GM12878 (cell line): ENCODE measurements around the gene EFNA3. TPM values are rescaled to one million over a fixed set of nuclear protein-coding genes. Genes with fewer than 3 reads are reported as not detected.

Experiments used
- ATAC-seq: fragments of 200-7000 bp; cut with Tn5 transposase; 3 replicates; pipeline ENCODE4 v1.9.1; 2020; ENCODE audit warnings: mild to moderate bottlenecking, moderate library complexity
- BruUV-seq: library from RNA; stranded (reverse); fragments of 400-500 nt; replicated peaks from 2 replicates; lab custom pipeline; 2021; lab: Mats Ljungman, UMichigan
- CTCF ChIA-PET: fragments of 300-600 bp; sonication (Branson Sonifier 250); formaldehyde crosslinking; extraction: SDS; loops from one replicate; lab custom pipeline; 2021; ENCODE audit warnings: inconsistent platforms; lab: Yijun Ruan, JAX
- POLR2A ChIA-PET: fragments of 350-600 bp; formaldehyde crosslinking; extraction: SDS; loops from one replicate; lab custom pipeline; 2021; ENCODE audit warnings: inconsistent platforms; lab: Charles Lee
- RAD21 ChIA-PET: fragments of 300-600 bp; sonication (Branson Sonifier 250); formaldehyde crosslinking; loops from one replicate; lab custom pipeline; 2023; ENCODE audit warnings: antibody characterized with exemption; ENCODE audit not compliant: unreplicated experiment; lab: Charles Lee
- SMC1A ChIA-PET: fragments of 300-600 bp; sonication (Branson Sonifier 250); formaldehyde crosslinking; loops from one replicate; lab custom pipeline; 2023; ENCODE audit not compliant: unreplicated experiment, uncharacterized antibody; lab: Charles Lee
- DNase-seq: peaks from one replicate; pipeline ENCODE4 v3.0.0-alpha.2; 2011; ENCODE audit warnings: low read depth, low spot score
- FAIRE-seq: peaks from 3 replicates; lab custom pipeline; 2011; peaks lifted over from hg19 to GRCh38; lab: Jason Lieb, UNC
- H2AFZ ChIP-seq: 2 replicates; pipeline ENCODE4 v1.6.0; 2011; ENCODE audit warnings: low read depth, low read length, control low read depth; ENCODE audit not compliant: control insufficient read depth
- H3K27ac ChIP-seq: 2 replicates; pipeline ENCODE4 v1.5.1; 2011; ENCODE audit warnings: control low read depth; ENCODE audit not compliant: control insufficient read depth, insufficient read depth
- H3K27me3 ChIP-seq, 2 experiments: replicated peaks in 1 of 2; 2 replicates each; pipeline versions ENCODE4 v1.6.0 to v1.6.1; 2011; ENCODE audit warnings: low read length in 1 of 2; ENCODE audit not compliant: control insufficient read depth in 2 of 2, insufficient read depth in 2 of 2
- H3K36me3 ChIP-seq, 2 experiments: 2 replicates each; pipeline ENCODE4 v1.5.1; 2011; ENCODE audit warnings: low read length in 1 of 2; ENCODE audit not compliant: control insufficient read depth in 2 of 2, insufficient read depth in 2 of 2
- H3K4me1 ChIP-seq: 2 replicates; pipeline ENCODE4 v1.6.1; 2011; ENCODE audit warnings: mild to moderate bottlenecking, low read length, moderate library complexity, mixed read lengths; ENCODE audit not compliant: control insufficient read depth, insufficient read depth
- H3K4me2 ChIP-seq: 2 replicates; pipeline ENCODE4 v1.6.0; 2011; ENCODE audit warnings: control low read depth; ENCODE audit not compliant: control insufficient read depth, insufficient read depth
- H3K4me3 ChIP-seq: fragments of 200-600 bp; sonication (generic); 2 replicates; pipeline ENCODE4 v1.5.1; 2016
- H3K79me2 ChIP-seq: 2 replicates; pipeline ENCODE4 v1.6.0; 2011; ENCODE audit warnings: low read length; ENCODE audit not compliant: control insufficient read depth, insufficient read depth
- H3K9ac ChIP-seq: 2 replicates; pipeline ENCODE4 v1.8.0; 2011; ENCODE audit warnings: low read length, control low read depth, mixed read lengths; ENCODE audit not compliant: control insufficient read depth, insufficient read depth
- H3K9me3 ChIP-seq: replicated peaks from 3 replicates; pipeline ENCODE4 v1.5.1; 2011; ENCODE audit warnings: mild to moderate bottlenecking, low read length; ENCODE audit not compliant: control insufficient read depth, insufficient read depth
- H4K20me1 ChIP-seq: 2 replicates; pipeline ENCODE4 v1.6.0; 2011; ENCODE audit not compliant: control insufficient read depth, insufficient read depth
- EED ChIP-seq: sonication (generic); IDR thresholded peaks from 2 replicates; pipeline ENCODE4 v1.6.1; 2016; ENCODE audit warnings: antibody characterized with exemption, low read depth
- ELK1 ChIP-seq: IDR thresholded peaks from 2 replicates; pipeline ENCODE4 v1.6.1; 2012; ENCODE audit warnings: low read depth, low read length, improper control_type of control experiment
- ESRRA ChIP-seq: IDR thresholded peaks from 2 replicates; pipeline ENCODE4 v1.6.1; 2012; ENCODE audit warnings: mild to moderate bottlenecking, low read length, improper control_type of control experiment
- EZH2 ChIP-seq: IDR thresholded peaks from 2 replicates; pipeline ENCODE4 v1.6.1; 2012; ENCODE audit warnings: low read depth, mild to moderate bottlenecking, control low read depth, inconsistent platforms, low read length, borderline replicate concordance; ENCODE audit not compliant: control insufficient read depth
- FOS ChIP-seq: IDR thresholded peaks from 3 replicates; pipeline ENCODE4 v1.6.1; 2011; ENCODE audit warnings: borderline replicate concordance; ENCODE audit not compliant: insufficient read length; ENCODE audit errors: extremely low read depth
- SKIL ChIP-seq: fragments of 450-650 bp; IDR thresholded peaks from 2 replicates; pipeline ENCODE4 v1.6.1; 2017; ENCODE audit warnings: mild to moderate bottlenecking, low read depth, inconsistent platforms; ENCODE audit not compliant: poor library complexity, severe bottlenecking
- TAF1 ChIP-seq: IDR thresholded peaks from 2 replicates; pipeline ENCODE4 v1.6.1; 2011; ENCODE audit warnings: mild to moderate bottlenecking, low read depth, low read length, borderline replicate concordance
- TBL1XR1 ChIP-seq: IDR thresholded peaks from 2 replicates; pipeline ENCODE4 v1.6.1; 2012; ENCODE audit warnings: low read depth, low read length, improper control_type of control experiment
- TCF3 ChIP-seq: IDR thresholded peaks from 2 replicates; pipeline ENCODE4 v1.6.1; 2012; ENCODE audit warnings: low read depth, mild to moderate bottlenecking, low read length, borderline replicate concordance; ENCODE audit not compliant: insufficient read depth
- ZNF622 ChIP-seq: fragments of 450-650 bp; IDR thresholded peaks from 2 replicates; pipeline ENCODE4 v1.6.1; 2017; ENCODE audit warnings: mild to moderate bottlenecking, inconsistent platforms
- WGBS: methylation state at CpG from one replicate; pipeline ENCODE4 v1.1.6; 2016; ENCODE audit warnings: low lambda C conversion rate; ENCODE audit not compliant: insufficient replicate concordance, insufficient coverage; ENCODE audit errors: missing lambda C conversion rate; 5-methylcytosine and 5-hydroxymethylcytosine counted together
- in situ Hi-C: fragments of 300-500 bp; cut with MboI; formaldehyde crosslinking; loops from 9 replicates; pipeline ENCODE4 v1.14.3; 2018; ENCODE audit warnings: mixed read lengths
- intact Hi-C: fragments of 100-400 bp; cut with micrococcal nuclease; formaldehyde crosslinking; loops from one replicate; pipeline ENCODE4 v1.14.2; 2022; ENCODE audit not compliant: unreplicated experiment
- polyA plus RNA-seq, 11 experiments: library from polyadenylated mRNA; depleted of rRNA in 4 of 11; unstranded in 6 of 11; stranded (reverse) in 5 of 11; fragments of >200 nt; fragmentation: Nextera tagmentation in 4 of 11; fragmentation: Illumina TruSeq in 1 of 11; extraction: Ambion mirVana in 4 of 11; extraction: Trizol in 1 of 11; gene quantifications; 1 replicate in 1 of 11; 2 replicates in 10 of 11; pipeline versions ENCODE4 v1.2.1 to v1.2.3, GENCODE V29; 2011 to 2016; ENCODE audit warnings: inconsistent platforms in 2 of 11, missing spikeins in 2 of 11, low read depth in 1 of 11
- total RNA-seq, 4 experiments: library from RNA; depleted of rRNA in 3 of 4; stranded (reverse); fragments of >200 nt in 3 of 4; fragmentation: Illumina TruSeq in 1 of 4; extraction: Trizol in 1 of 4; gene quantifications; 2 replicates each; pipeline versions ENCODE4 v1.2.1 to v1.2.3, GENCODE V29; 2013 to 2021

The EFNA3 gene
- total and polyA plus RNA-seq, 10 of the 15 experiments (the other 5 are each of a cell fraction or from before 2014, with no cell fraction given), result 0.08 to 5.4 (median 1.1) TPM

DNA sequence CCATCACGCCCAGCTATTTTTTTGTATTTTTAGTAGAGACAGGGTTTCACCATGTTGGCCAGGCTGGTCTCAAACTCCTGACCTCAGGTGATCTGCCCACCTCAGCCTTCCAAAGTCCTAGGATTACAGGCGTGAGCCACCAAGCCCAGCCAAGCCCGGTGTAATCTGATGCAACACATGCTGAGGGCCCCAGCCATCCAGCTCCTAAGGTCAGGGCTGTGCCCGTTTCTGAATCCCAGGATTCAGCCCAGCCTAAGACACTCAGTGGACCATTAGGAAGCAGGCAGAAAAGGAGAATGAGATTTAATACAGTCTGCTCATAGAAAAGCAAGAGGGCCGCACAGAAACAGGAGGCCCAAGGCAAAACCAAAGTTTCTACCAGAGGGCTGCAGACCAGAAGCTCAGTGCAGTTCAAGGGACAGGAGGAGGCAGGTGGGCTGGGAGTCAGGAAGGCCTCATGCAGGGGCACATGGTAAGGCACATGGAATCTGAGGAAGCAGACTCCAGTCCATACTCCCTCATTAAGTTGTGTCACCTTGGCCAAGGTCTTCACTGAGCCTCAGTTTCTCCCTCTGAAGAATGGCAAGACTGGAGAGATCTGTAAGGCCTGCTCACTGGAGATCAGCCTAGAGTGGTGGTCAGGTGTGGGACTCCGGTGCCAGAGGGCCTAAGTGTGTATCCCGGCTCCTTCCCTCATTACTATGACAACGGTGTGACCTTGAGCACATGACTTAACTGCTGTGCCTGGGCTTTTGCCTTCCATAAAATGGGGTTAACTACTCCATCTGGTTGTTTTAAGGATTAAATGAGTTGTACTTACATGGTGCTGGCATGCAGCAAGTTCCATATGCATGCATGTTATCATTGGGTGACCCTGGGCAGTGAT is 29.9 kb upstream of the EFNA3 start:
- ATAC-seq (no peak), FAIRE-seq (no peak), DNase-seq (no peak)
- H3K27ac ChIP-seq, result no peak overlapping the region
- no peaks in the 10 kb centered on the region for H3K27me3 ChIP-seq
- H3K4me2 ChIP-seq, result no peak overlapping the region
- no TSS peak for BruUV-seq
- no peak overlapping the region for H3K4me3 ChIP-seq
- in situ Hi-C loops (no loop called here), intact Hi-C loops (no loop called here)
- ChIA-PET SMC1A (no interaction called here), RAD21 (interaction anchor here (1.0 to 2.0 kb wide), 2 partner anchors 11 to 13 kb away, joined by 3 to 5 read pairs; no protein-coding TSS in a partner anchor), POLR2A (no interaction called here), CTCF (interaction anchor here (1.1 to 6.1 kb wide), 5 partner anchors 9 to 55 kb away, joined by 3 to 121 read pairs (median 7); partner anchors contain the start of gene LENEP)
- H3K79me2 ChIP-seq, result no peaks in the 10 kb centered on the region; the same call in 1 of the 2 replicates
- H3K9me3 ChIP-seq, result no peaks in the 10 kb centered on the region
- H2AFZ ChIP-seq, result no peak overlapping the region
- H3K9ac ChIP-seq, result no peak overlapping the region
- no peaks in the 10 kb centered on the region for H3K36me3 ChIP-seq
- 74% methylated on average over 8 of the region's 8 CpGs for WGBS
- no peak for TF ChIP-seq SKIL
- no peak for TF ChIP-seq TBL1XR1
- no peak for TF ChIP-seq TAF1
- TF ChIP-seq ELK1, result no peak
- TF ChIP-seq ESRRA, result no peak
- TF ChIP-seq ZNF622, result no peak
- TF ChIP-seq FOS, result no peak
- no peak for TF ChIP-seq EZH2
- TF ChIP-seq EED, result no peak
- no peak for TF ChIP-seq TCF3
- H3K4me1 ChIP-seq, result peaks cover 13% of the 10 kb centered on the region
- no peaks in the 10 kb centered on the region for H4K20me1 ChIP-seq
